ENCODE measurements around the gene IFT88.

The IFT88 gene

GRCh38 chr13:20684546-20684945, 117.6 kb downstream of the IFT88 start:
- TF ChIP-seq, protein P1, sequence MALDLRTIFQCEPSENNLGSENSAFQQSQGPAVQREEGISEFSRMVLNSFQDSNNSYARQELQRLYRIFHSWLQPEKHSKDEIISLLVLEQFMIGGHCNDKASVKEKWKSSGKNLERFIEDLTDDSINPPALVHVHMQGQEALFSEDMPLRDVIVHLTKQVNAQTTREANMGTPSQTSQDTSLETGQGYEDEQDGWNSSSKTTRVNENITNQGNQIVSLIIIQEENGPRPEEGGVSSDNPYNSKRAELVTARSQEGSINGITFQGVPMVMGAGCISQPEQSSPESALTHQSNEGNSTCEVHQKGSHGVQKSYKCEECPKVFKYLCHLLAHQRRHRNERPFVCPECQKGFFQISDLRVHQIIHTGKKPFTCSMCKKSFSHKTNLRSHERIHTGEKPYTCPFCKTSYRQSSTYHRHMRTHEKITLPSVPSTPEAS (tag by site-specific recombination; IDR thresholded peaks at IDR 0.05) = no peak
- TF ChIP-seq SCRT1 (tag by site-specific recombination; IDR thresholded peaks at IDR 0.05; ENCODE audit: borderline replicate concordance) = no peak
- TF ChIP-seq ZNF560 (tag by site-specific recombination; IDR thresholded peaks at IDR 0.05; ENCODE audit: borderline replicate concordance) = no peak
- TF ChIP-seq ZNF37A (tag by site-specific recombination; IDR thresholded peaks at IDR 0.05) = no peak
- TF ChIP-seq ZNF292 (tag by site-specific recombination; IDR thresholded peaks at IDR 0.05; ENCODE audit: borderline replicate concordance, low read depth) = no peak
- no peak for TF ChIP-seq ZNF610 (tag by site-specific recombination; IDR thresholded peaks at IDR 0.05; ENCODE audit: borderline replicate concordance)
- no peak for TF ChIP-seq ZNF133 (tag by site-specific recombination; IDR thresholded peaks at IDR 0.05)
- TF ChIP-seq MZF1 (tag by site-specific recombination; IDR thresholded peaks at IDR 0.05; ENCODE audit: borderline replicate concordance) = no peak
- TF ChIP-seq ZNF394 (tag by site-specific recombination; IDR thresholded peaks at IDR 0.05; ENCODE audit: borderline replicate concordance) = no peak
- TF ChIP-seq ZNF366 (tag by site-specific recombination; conservative IDR thresholded peaks at IDR 0.05) = no peak
- no peak for TF ChIP-seq ZNF623 (tag by site-specific recombination; IDR thresholded peaks at IDR 0.05)
- no peak for TF ChIP-seq ZNF692 (tag by site-specific recombination; IDR thresholded peaks at IDR 0.05)
- TF ChIP-seq ZNF785 (tag by site-specific recombination; IDR thresholded peaks at IDR 0.05) = no peak
- no peak for TF ChIP-seq ZNF555 (tag by site-specific recombination; conservative IDR thresholded peaks at IDR 0.05)
- no peak for TF ChIP-seq ZNF449 (tag by site-specific recombination; IDR thresholded peaks at IDR 0.05)
- no peak for TF ChIP-seq ZNF169 (tag by site-specific recombination; IDR thresholded peaks at IDR 0.05)
- no peak for TF ChIP-seq ZNF433 (tag by site-specific recombination; IDR thresholded peaks at IDR 0.05; ENCODE audit: low read depth)
- no peak for TF ChIP-seq ZNF132 (tag by site-specific recombination; IDR thresholded peaks at IDR 0.05; ENCODE audit: borderline replicate concordance)
- no peak for TF ChIP-seq ZFP69B (tag by site-specific recombination; IDR thresholded peaks at IDR 0.05)
- Histone ChIP-seq H3K4me1 (ENCODE audit: control insufficient read depth, insufficient read depth, low read length) (no peaks in the 10 kb centered on the region), H3K27ac (ENCODE audit: extremely low read depth, low read depth, low read length) (no peak overlapping the region), H3K4me3 (ENCODE audit: low read depth, low read length) (no peak overlapping the region), H3K9me3 (ENCODE audit: control insufficient read depth, insufficient read depth, low read depth, low read length) (no peaks in the 10 kb centered on the region), H3K36me3 (ENCODE audit: control insufficient read depth in 2 of 2, insufficient read depth in 1 of 2, low read length in 2 of 2) (peaks cover 0 to 2% of the 10 kb centered on the region in 2 experiments; a peak in 1 of 3 replicates)
- ChIA-PET POLR2A (no interaction called here), CTCF (no interaction called here)

- Histone ChIP-seq H3K4me3 (ENCODE audit: low read depth, low read length) (no peak overlapping the region), H3K4me1 (ENCODE audit: control insufficient read depth, insufficient read depth, low read length) (no peaks in the 10 kb centered on the region), H3K36me3 (ENCODE audit: control insufficient read depth in 2 of 2, insufficient read depth in 1 of 2, low read length in 2 of 2) (peaks cover 0 to 2% of the 10 kb centered on the region in 2 experiments; a peak in 1 of 3 replicates), H3K9me3 (ENCODE audit: control insufficient read depth, insufficient read depth, low read depth, low read length) (no peaks in the 10 kb centered on the region), H3K27ac (ENCODE audit: extremely low read depth, low read depth, low read length) (no peak overlapping the region)
- ChIA-PET POLR2A (no interaction called here), CTCF (no interaction called here)
- peak; percentile 26; the same call in 1 of the 2 replicates for TF ChIP-seq FEZF1 (tag by site-specific recombination; IDR thresholded peaks at IDR 0.05)
- TF ChIP-seq ZNF785 (tag by site-specific recombination; IDR thresholded peaks at IDR 0.05) = no peak
Observed at GRCh38 chr13:20685092-20685491, 118.1 kb downstream of the IFT88 start.
